IgD-negative memory B cell (primary cell): ENCODE measurements around the gene RNASEH2C. TPM values are rescaled to one million over a fixed set of nuclear protein-coding genes. Genes with fewer than 3 reads are reported as not detected.
A peak's percentile ranks its signal among the peaks of the same experiment; 100 is the strongest.
"Not testable (repeated sequence)": the region's sequence is repeated elsewhere in the genome, so short reads cannot be mapped to it uniquely, and the experiment has no call there.

Experiments
- H3K27ac Mint-ChIP-seq, 3 donors: one replicate each; pipeline ENCODE4 v1.8.0; 2020 to 2022; ENCODE audit warnings: mild to moderate bottlenecking in 3 of 3, mixed read lengths in 3 of 3, moderate library complexity in 1 of 3
- H3K27me3 Mint-ChIP-seq: one replicate; pipeline ENCODE4 v1.8.0; 2021; ENCODE audit warnings: mixed read lengths
- H3K36me3 Mint-ChIP-seq: one replicate; pipeline ENCODE4 v1.8.0; 2020; ENCODE audit warnings: mild to moderate bottlenecking, mixed read lengths
- H3K4me1 Mint-ChIP-seq, 3 donors: one replicate each; pipeline ENCODE4 v1.8.0; 2020 to 2022; ENCODE audit warnings: mixed read lengths in 3 of 3, mild to moderate bottlenecking in 1 of 3
- H3K4me3 Mint-ChIP-seq, 4 donors: one replicate each; pipeline ENCODE4 v1.8.0; 2020 to 2022; ENCODE audit warnings: mild to moderate bottlenecking in 4 of 4, mixed read lengths in 4 of 4, moderate library complexity in 3 of 4
- H3K9me3 Mint-ChIP-seq, 3 donors: one replicate each; pipeline ENCODE4 v1.8.0; 2020 to 2021; ENCODE audit warnings: mixed read lengths in 3 of 3, mild to moderate bottlenecking in 1 of 3
- polyA plus RNA-seq: library from polyadenylated mRNA; unstranded; fragments of 300-500 nt; fragmentation: Illumina TruSeq; gene quantifications from one replicate; pipeline ENCODE4 v1.2.3, GENCODE V29; 2021

Gene RNASEH2C
- polyA plus RNA-seq, 1 donor from 2014 or later = 120 TPM

GRCh38 chr11:65683480-65683879, 37.1 kb downstream of the RNASEH2C start:
- H3K27ac Mint-ChIP-seq, H3K4me1 Mint-ChIP-seq, H3K36me3 Mint-ChIP-seq, H3K9me3 Mint-ChIP-seq, H3K4me3 Mint-ChIP-seq, H3K27me3 Mint-ChIP-seq: not testable (repeated sequence)

DNA sequence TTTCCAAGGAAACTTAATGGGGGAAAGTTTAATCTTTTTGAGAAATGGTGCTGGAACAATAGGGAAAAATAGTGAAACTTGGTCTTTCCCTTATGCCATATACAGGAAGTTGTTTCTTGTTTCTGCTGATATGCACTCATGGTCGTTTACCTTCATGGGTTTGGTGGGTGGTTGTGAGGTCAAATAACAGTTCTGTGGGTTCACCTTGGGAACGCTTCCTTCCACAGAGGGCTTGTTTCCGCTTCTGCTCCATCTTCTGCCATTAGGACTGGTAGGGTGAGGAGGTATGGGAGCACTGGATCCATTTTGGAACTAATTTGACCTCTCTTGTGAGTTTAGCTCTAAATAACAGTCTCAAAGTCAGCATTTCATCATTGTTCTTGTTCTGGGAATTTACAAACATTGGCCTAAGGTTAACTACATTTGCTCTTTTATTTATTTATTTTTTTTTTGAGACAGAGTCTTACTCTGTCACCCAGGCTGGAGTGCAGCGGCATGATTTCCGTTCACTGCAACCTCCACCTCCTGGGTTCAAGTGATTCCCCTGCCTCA, 40.3 kb downstream of the RNASEH2C start:
- Mint-ChIP-seq H3K9me3 (no peaks in the 10 kb centered on the region), H3K4me1 (peaks cover 0 to 2% (median 0%) of the 10 kb centered on the region in 3 donors), H3K27me3 (peaks cover 7% of the 10 kb centered on the region), H3K36me3 (peaks cover 2% of the 10 kb centered on the region), H3K4me3 (no peak overlapping the region), H3K27ac (no peak overlapping the region)

- no peaks in the 10 kb centered on the region for H3K36me3 Mint-ChIP-seq
- peaks cover 0 to 2% (median 0%) of the 10 kb centered on the region in 3 donors for H3K4me1 Mint-ChIP-seq
- H3K4me3 Mint-ChIP-seq = no peak overlapping the region
- peaks cover 2% of the 10 kb centered on the region for H3K27me3 Mint-ChIP-seq
- no peak overlapping the region for H3K27ac Mint-ChIP-seq
- H3K9me3 Mint-ChIP-seq = no peaks in the 10 kb centered on the region
Observed at GRCh38 chr11:65672982-65673381, 47.6 kb downstream of the RNASEH2C start.

DNA sequence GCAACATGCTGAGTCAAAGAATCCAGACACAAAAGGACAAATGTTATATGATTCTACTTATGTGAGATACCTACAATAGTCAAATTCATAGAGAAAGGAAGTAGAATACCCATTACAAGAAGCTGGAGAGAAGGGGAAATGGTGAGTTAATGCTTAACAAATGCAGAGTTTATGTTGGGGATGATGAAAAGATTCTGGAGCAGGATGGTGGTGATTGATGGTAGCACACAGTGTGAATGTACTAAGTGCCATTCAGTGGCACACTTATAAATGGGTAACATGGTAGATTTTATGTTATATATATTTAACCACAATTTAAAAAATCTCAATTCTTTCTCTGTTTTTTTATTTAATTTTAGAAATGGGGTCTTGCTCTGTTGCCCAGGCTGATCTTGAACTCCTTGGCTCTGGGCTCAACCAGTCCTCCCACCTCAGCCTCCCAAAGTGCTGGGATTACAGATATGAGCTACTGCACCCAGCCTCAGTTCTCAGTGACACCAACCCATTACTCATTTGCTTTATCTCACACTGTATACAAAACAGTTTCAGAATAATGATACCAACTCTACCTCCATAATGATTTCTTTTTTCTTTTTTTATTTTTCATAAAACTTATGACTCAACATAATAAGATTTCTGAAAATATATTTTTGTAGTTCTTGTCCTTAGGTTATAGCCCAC, 48.3 kb downstream of the RNASEH2C start:
- peaks cover 2% of the 10 kb centered on the region for H3K27me3 Mint-ChIP-seq
- no peaks in the 10 kb centered on the region for H3K9me3 Mint-ChIP-seq
- peak overlapping the region in 1 of 3 donors; percentile 68 for H3K27ac Mint-ChIP-seq
- H3K36me3 Mint-ChIP-seq = no peaks in the 10 kb centered on the region
- H3K4me3 Mint-ChIP-seq = no peak overlapping the region
- H3K4me1 Mint-ChIP-seq = peaks cover 0 to 2% (median 0%) of the 10 kb centered on the region in 3 donors

Other genes starting within 250 kb of the RNASEH2C start
- gene MALAT1, start 221.8 kb downstream of the RNASEH2C start, polyA plus RNA-seq = 3,054 TPM
- 34.0 TPM for gene SCYL1, start 195.7 kb downstream of the RNASEH2C start, polyA plus RNA-seq
- gene LTBP3, start 162.4 kb downstream of the RNASEH2C start, polyA plus RNA-seq = 37.4 TPM
- gene ZNRD2, start 150.3 kb downstream of the RNASEH2C start, polyA plus RNA-seq = 86.4 TPM
- gene FAM89B, start 148.3 kb downstream of the RNASEH2C start, polyA plus RNA-seq = 49.0 TPM
- gene EHBP1L1, start 144.7 kb downstream of the RNASEH2C start, polyA plus RNA-seq = 16.1 TPM
- not detected for gene KCNK7, start 125.0 kb downstream of the RNASEH2C start, polyA plus RNA-seq
- 26.5 TPM for gene MAP3K11, start 106.6 kb downstream of the RNASEH2C start, polyA plus RNA-seq
- 6.8 TPM for gene PCNX3, start 105.0 kb downstream of the RNASEH2C start, polyA plus RNA-seq
- 253 TPM for gene SIPA1, start 82.7 kb downstream of the RNASEH2C start, polyA plus RNA-seq
- 66.7 TPM for gene RELA, start 57.9 kb downstream of the RNASEH2C start, polyA plus RNA-seq
- gene KAT5, start 8.5 kb downstream of the RNASEH2C start, polyA plus RNA-seq = 62.6 TPM
- 17.2 TPM for gene AP5B1, start 60.2 kb upstream of the RNASEH2C start, polyA plus RNA-seq
- gene OVOL1, start 66.3 kb upstream of the RNASEH2C start, polyA plus RNA-seq = not detected
- 0.78 TPM for gene SNX32, start 113.2 kb upstream of the RNASEH2C start, polyA plus RNA-seq
- gene CFL1, start 137.4 kb upstream of the RNASEH2C start, polyA plus RNA-seq = 2,244 TPM
- 38.7 TPM for gene MUS81, start 139.6 kb upstream of the RNASEH2C start, polyA plus RNA-seq
- 0.29 TPM for gene EFEMP2, start 152.0 kb upstream of the RNASEH2C start, polyA plus RNA-seq
- gene CTSW, start 159.0 kb upstream of the RNASEH2C start, polyA plus RNA-seq = 29.2 TPM
- 97.0 TPM for gene FIBP, start 167.7 kb upstream of the RNASEH2C start, polyA plus RNA-seq
- gene CCDC85B, start 169.9 kb upstream of the RNASEH2C start, polyA plus RNA-seq = 83.9 TPM
- gene FOSL1, start 179.6 kb upstream of the RNASEH2C start, polyA plus RNA-seq = 0.79 TPM
- 61.6 TPM for gene C11orf68, start 198.3 kb upstream of the RNASEH2C start, polyA plus RNA-seq
- 90.7 TPM for gene DRAP1, start 198.6 kb upstream of the RNASEH2C start, polyA plus RNA-seq
- not detected for gene TSGA10IP, start 224.7 kb upstream of the RNASEH2C start, polyA plus RNA-seq
- gene SART1, start 240.9 kb upstream of the RNASEH2C start, polyA plus RNA-seq = 53.1 TPM